Measurements from ENCODE around the gene DTX4.
A peak's percentile ranks its signal among the peaks of the same experiment; 100 is the strongest.

DTX4 gene

DNA sequence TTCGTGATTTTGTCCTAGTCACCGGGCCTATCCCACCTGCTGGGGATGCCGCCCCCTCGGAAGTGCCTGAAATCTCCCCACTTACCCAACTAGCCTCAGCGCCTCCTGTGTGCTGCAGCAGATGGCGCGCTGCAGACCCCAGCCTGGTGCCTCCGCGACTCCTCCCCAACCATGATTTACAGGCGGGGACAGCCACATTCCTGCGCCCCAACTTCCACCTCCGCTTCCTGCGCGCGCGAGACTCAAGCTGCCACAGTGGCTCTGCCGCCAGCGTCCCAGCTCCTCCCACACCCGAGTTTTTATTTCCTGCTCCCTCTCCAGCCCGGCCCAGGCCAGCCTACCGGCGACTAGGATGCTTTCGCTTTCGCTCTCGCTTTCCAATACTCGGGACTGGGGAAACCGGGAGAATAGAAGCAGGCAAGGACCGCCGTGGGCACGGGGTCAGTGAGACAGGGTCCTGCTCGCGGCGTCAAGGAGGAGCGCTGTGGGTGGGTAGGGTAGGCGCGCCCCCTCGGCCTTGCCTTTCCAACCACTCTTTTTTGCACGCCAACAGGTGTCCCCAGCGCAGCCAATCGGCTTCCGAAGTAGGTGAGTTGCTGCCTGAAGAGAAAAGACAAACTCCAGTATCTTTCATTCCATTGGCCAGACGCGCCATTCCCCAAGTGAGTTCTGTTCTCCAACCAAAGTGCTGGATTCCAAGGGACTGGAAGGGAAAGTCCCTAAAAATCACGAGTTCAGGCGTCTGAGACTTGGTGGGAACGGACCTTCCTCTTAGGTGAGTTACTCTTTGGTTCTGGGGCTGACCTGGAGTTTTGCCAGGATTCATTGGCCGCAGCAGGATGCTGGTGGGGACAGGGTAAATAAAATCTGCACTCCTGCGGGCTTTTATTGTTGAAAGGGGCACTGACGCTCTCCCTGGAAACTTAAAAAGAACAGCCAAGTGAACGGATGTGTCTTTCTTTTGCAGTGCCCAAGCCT, 29.1 kb upstream of the DTX4 start, which contains the start of gene FAM111A:
Gene FAM111A (plus strand): TSS at position 327 of the 978 bp plus-strand sequence. CDS start 6,017 bp downstream, outside the sequence.
- Histone ChIP-seq H3K36me3 (ENCODE audit: insufficient read depth, low read length) (peaks cover 3% of the 10 kb centered on the region; the same call in 1 of the 2 replicates), H3K27ac (no peak within 1 kb of the TSS), H3K9me3 (ENCODE audit: low read depth, low read length) (no peaks in the 10 kb centered on the region), H3K4me3 (peak within 1 kb of the TSS; percentile 84), H3K9ac (ENCODE audit: insufficient read length) (peak within 1 kb of the TSS; percentile 58)
- DNase-seq (ENCODE audit: low read depth, low spot score): no peak
- TF ChIP-seq FOXP2 (optimal IDR thresholded peaks at IDR 0.05; ENCODE audit: control extremely low read depth, extremely low read length, insufficient read depth) (no peak), EZH2 (IDR thresholded peaks at IDR 0.05) (no peak), POLR2AphosphoS5 (IDR thresholded peaks at IDR 0.05; ENCODE audit: borderline replicate concordance, low read depth, low read length) (peak; percentile 15; the same call in 1 of the 2 replicates)

DNA sequence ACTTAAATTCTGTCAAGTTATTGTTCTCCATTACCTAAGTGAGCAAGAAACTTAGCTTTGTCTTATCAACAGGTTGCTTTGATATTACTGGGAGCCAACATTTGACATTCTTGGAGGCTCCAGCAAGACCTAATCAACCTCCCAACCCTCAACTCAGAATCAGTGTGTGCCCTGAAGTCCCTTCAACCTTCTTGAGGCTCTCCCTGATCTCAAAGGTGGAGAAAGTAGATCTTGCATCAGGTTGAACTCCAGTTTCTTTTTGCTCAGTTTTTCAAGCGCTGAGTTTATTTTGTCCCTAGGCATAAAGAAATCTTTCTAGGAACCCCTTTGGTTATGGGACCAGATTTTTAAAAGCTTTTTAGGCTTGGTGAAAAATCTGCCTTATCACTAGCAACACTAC, 27.8 kb upstream of the DTX4 start:
- DNase-seq (ENCODE audit: low read depth, low spot score): no peak
- no peak for TF ChIP-seq FOXP2 (optimal IDR thresholded peaks at IDR 0.05; ENCODE audit: control extremely low read depth, extremely low read length, insufficient read depth)
- no peak for TF ChIP-seq POLR2AphosphoS5 (IDR thresholded peaks at IDR 0.05; ENCODE audit: borderline replicate concordance, low read depth, low read length)
- no peak for TF ChIP-seq EZH2 (IDR thresholded peaks at IDR 0.05)
- Histone ChIP-seq H3K4me3 (peak overlapping the region; percentile 84), H3K27ac (peak overlapping the region; percentile 55; the same call in 1 of the 2 replicates), H3K36me3 (ENCODE audit: insufficient read depth, low read length) (peaks cover 3% of the 10 kb centered on the region; the same call in 1 of the 2 replicates), H3K9ac (ENCODE audit: insufficient read length) (peak overlapping the region; percentile 24), H3K9me3 (ENCODE audit: low read depth, low read length) (no peaks in the 10 kb centered on the region)

DNA sequence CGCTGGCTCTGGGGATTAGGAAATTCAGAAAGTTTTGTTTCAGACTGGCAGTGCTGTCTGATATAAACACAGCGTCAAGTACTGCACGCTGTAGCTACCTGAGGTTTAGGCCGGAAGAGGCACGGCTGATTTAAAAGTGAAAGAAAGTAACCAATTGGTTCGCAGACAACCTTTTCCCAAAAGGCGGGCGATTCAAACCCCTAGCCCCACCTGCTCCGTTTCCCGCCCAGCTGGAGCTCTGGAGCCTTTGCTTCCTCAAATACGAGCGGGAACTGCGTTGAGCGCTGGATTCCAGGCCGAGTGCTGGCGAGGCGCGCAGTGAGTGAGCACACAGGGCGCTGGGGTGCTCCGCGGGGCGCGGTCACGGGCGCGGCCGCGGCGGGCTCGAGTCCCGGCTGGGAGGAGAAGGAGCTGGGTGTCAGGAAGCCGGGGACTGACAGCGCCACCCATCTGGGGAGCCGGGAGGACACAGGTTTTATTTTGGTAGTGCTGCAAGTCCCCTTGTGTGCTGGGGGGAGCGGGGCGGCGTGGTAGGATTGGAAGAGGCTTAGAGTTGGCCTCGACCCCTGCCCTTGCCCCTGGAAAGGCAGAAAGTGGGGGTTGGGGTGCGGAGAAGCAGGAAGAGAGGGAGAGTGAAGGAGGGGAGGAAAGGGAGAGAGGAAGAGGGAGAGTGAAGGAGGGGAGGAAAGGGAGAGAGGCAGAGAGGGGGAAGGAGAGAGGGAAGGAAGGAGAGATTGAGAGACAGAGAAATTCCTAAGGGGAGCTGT, 27.2 kb upstream of the DTX4 start:
- peak overlapping the region; percentile 55; the same call in 1 of the 2 replicates for H3K27ac ChIP-seq
- no peak for DNase-seq (ENCODE audit: low read depth, low spot score)
- peaks cover 3% of the 10 kb centered on the region; the same call in 1 of the 2 replicates for H3K36me3 ChIP-seq (ENCODE audit: insufficient read depth, low read length)
- TF ChIP-seq EZH2 (IDR thresholded peaks at IDR 0.05) (no peak), FOXP2 (optimal IDR thresholded peaks at IDR 0.05; ENCODE audit: control extremely low read depth, extremely low read length, insufficient read depth) (no peak), POLR2AphosphoS5 (IDR thresholded peaks at IDR 0.05; ENCODE audit: borderline replicate concordance, low read depth, low read length) (no peak; the same call in 1 of the 2 replicates)
- H3K9me3 ChIP-seq (ENCODE audit: low read depth, low read length): no peaks in the 10 kb centered on the region
- H3K9ac ChIP-seq (ENCODE audit: insufficient read length): peak overlapping the region; percentile 60
- peak overlapping the region; percentile 84 for H3K4me3 ChIP-seq

DNA sequence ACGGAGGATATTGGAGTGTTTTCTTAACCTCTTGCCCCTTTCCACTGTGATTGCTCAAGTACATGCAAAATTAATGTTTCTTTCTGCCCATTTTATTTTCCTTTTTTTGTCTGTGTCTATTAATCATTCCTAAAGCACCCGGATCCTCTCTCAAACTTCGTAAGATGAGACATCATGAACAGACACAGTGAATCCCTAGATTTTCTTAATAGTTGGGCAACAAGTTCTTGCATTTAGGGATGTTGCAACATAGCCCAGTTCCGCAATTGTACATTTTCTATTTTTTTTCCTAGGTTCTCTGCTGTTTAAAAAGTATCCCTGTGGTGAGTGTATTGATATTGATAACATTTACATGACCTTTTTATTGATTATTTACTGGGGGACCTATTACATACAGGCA, 26.4 kb upstream of the DTX4 start:
- Histone ChIP-seq H3K4me3 (peak overlapping the region; percentile 84), H3K9ac (ENCODE audit: insufficient read length) (peak overlapping the region; percentile 60), H3K9me3 (ENCODE audit: low read depth, low read length) (no peaks in the 10 kb centered on the region), H3K36me3 (ENCODE audit: insufficient read depth, low read length) (peaks cover 3% of the 10 kb centered on the region; the same call in 1 of the 2 replicates), H3K27ac (no peak overlapping the region)
- DNase-seq (ENCODE audit: low read depth, low spot score): no peak
- TF ChIP-seq FOXP2 (optimal IDR thresholded peaks at IDR 0.05; ENCODE audit: control extremely low read depth, extremely low read length, insufficient read depth): no peak
- TF ChIP-seq EZH2 (IDR thresholded peaks at IDR 0.05): no peak
- no peak for TF ChIP-seq POLR2AphosphoS5 (IDR thresholded peaks at IDR 0.05; ENCODE audit: borderline replicate concordance, low read depth, low read length)

DNA sequence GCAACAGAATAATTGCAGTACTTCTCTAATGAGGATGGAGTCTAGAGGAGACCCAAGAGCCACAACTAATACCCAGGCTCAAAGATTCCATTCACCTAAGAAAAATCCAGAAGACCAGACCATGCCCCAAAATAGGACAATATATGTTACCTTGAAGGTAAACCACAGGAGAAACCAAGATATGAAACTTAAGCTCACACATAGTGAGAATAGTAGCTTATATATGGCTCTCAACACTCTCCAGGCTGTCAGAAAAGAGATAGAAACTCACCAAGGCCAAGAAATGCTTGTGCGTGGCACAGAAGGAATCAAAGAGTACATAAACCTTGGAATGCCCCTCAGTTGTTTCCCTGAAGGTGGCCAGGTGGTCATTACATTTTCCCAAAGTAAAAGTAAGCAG, 20.2 kb upstream of the DTX4 start:
- H3K27ac ChIP-seq: no peak overlapping the region
- TF ChIP-seq POLR2AphosphoS5 (IDR thresholded peaks at IDR 0.05; ENCODE audit: borderline replicate concordance, low read depth, low read length): no peak
- TF ChIP-seq FOXP2 (optimal IDR thresholded peaks at IDR 0.05; ENCODE audit: control extremely low read depth, extremely low read length, insufficient read depth): no peak
- no peak for TF ChIP-seq EZH2 (IDR thresholded peaks at IDR 0.05)
- no peak overlapping the region for H3K4me3 ChIP-seq
- no peaks in the 10 kb centered on the region for H3K9me3 ChIP-seq (ENCODE audit: low read depth, low read length)
- no peak overlapping the region for H3K9ac ChIP-seq (ENCODE audit: insufficient read length)
- no peak for DNase-seq (ENCODE audit: low read depth, low spot score)
- peaks cover 3% of the 10 kb centered on the region; the same call in 1 of the 2 replicates for H3K36me3 ChIP-seq (ENCODE audit: insufficient read depth, low read length)

DNA sequence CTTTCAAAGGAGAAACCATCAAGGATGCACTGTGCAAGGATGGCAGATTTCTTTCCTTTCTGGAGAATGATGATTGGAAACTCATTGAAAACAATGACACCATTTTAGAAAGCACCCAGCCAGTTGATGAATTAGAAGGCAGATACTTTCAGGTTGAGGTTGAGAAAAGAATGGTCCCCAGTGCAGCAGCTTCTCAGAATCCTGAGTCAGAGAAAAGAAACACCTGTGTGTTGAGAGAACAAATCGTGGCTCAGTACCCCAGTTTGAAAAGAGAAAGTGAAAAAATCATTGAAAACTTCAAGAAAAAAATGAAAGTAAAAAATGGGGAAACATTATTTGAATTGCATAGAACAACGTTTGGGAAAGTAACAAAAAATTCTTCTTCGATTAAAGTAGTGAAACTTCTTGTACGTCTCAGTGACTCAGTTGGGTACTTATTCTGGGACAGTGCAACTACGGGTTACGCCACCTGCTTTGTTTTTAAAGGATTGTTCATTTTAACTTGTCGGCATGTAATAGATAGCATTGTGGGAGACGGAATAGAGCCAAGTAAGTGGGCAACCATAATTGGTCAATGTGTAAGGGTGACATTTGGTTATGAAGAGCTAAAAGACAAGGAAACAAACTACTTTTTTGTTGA, 19.5 kb upstream of the DTX4 start:
- peaks cover 3% of the 10 kb centered on the region; the same call in 1 of the 2 replicates for H3K36me3 ChIP-seq (ENCODE audit: insufficient read depth, low read length)

DNA sequence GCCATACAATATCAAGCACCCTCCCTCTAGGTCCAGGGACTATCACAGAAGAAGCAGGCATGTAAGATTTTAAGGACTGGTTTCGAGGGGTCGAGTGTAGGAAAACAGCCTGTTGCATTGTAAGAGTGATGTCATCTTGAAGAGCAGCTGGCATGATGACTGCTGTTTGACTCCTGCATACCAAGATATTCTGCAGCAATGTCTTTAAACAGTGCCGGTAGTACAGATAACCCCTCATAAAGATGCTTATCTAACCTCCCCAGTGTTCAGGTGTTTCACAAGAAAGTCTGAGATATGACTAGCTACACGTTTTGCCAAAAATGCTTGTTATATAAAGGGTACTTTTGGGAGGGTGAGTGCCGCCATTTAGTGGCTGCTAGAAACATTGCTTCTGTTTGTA, 17.3 kb upstream of the DTX4 start:
- Histone ChIP-seq H3K4me3 (no peak overlapping the region), H3K9ac (ENCODE audit: insufficient read length) (no peak overlapping the region), H3K9me3 (ENCODE audit: low read depth, low read length) (no peaks in the 10 kb centered on the region), H3K27ac (no peak overlapping the region), H3K36me3 (ENCODE audit: insufficient read depth, low read length) (no peaks in the 10 kb centered on the region)
- no peak for TF ChIP-seq FOXP2 (optimal IDR thresholded peaks at IDR 0.05; ENCODE audit: control extremely low read depth, extremely low read length, insufficient read depth)
- TF ChIP-seq POLR2AphosphoS5 (IDR thresholded peaks at IDR 0.05; ENCODE audit: borderline replicate concordance, low read depth, low read length): no peak
- DNase-seq (ENCODE audit: low read depth, low spot score): no peak

More for the DNA sequence above, 19.5 kb upstream of the DTX4 start:
- Histone ChIP-seq H3K27ac (no peak overlapping the region), H3K9ac (ENCODE audit: insufficient read length) (no peak overlapping the region), H3K9me3 (ENCODE audit: low read depth, low read length) (no peaks in the 10 kb centered on the region), H3K4me3 (no peak overlapping the region)
- no peak for DNase-seq (ENCODE audit: low read depth, low spot score)
- TF ChIP-seq POLR2AphosphoS5 (IDR thresholded peaks at IDR 0.05; ENCODE audit: borderline replicate concordance, low read depth, low read length): no peak
- TF ChIP-seq EZH2 (IDR thresholded peaks at IDR 0.05): no peak
- TF ChIP-seq FOXP2 (optimal IDR thresholded peaks at IDR 0.05; ENCODE audit: control extremely low read depth, extremely low read length, insufficient read depth): no peak
